NCI-H187 (cell line): ENCODE results near the gene ACBD4.

Source experiments
- DNase-seq, 2 experiments: peaks; one replicate each; lab custom pipeline; 2025; lab: John Stamatoyannopoulos, UW

The ACBD4 gene

DNA sequence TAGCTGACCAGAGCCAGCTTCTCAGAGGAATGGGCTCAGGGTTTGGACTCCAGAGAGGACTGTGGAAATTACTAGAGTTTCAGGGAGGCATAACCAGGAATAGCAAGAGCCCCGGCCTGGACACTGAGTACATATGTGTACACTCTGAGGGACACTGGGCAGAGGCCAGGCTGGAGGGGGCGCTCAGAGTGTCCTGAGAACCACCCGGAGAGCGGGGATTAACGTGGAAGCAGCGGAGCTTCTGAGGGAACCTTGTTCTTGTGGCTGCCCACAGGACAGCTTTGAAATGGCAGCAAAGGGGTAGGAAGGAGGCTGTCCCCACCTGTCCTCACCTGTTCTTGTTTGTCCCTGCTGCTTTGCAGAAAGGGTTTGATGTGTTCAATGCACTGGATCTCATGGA is 31.0 kb upstream of the ACBD4 start:
- no peak for DNase-seq

DNA sequence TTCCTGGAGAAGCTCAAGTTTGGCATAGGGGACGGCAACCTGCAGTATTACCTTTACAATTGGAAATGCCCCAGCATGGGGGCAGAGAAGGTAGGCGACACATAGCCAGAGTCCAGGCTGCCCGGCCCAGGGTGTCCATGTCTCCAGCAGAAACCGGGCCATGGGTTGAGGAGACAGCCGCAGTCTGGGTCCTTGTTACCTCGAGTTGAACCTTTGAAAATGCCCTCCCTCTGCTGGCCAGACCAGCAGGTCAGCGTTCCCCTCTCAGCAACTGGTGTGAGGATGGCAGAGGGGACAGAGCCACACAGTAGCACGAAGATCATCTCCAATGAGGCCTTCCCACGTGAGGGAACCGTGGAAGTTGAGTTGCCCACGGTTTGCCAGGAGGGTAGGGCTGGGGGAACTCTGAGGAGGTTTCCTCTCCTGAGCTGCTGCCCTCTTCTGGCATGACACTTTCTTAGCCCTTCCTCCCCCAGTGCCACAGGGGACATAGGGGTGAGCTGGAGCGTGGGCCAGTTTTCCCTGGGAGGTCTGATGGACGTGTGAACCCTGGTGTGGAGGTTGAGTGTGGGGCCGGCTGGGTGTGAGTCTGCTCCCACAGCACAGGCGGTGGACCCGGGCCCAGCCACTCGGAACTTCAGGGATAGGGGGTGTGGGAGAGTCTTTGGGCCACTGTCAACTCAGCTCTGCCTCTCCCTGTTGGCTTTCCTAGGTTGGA is 30.4 kb upstream of the ACBD4 start:
- no peak for DNase-seq

DNA sequence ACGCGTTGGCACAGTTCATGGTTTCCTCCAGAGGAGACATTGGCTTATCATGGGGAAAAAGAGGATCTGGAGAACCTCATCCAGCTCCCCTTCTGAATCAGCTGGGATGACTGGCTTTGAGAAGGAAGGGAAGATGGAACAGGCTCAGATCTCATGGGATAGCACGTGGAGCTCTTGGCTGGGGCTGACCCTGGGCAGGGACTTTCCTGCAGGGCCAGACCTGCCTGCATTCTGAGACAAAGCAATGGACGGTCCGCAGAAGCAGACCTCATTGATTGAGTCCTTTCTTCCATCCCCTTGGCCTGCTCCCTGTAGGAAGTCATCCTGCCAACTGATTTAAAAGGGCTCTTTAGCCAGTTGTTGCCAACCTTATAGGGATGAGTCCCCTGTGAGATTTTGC is 29.4 kb upstream of the ACBD4 start:
- no peak for DNase-seq

DNA sequence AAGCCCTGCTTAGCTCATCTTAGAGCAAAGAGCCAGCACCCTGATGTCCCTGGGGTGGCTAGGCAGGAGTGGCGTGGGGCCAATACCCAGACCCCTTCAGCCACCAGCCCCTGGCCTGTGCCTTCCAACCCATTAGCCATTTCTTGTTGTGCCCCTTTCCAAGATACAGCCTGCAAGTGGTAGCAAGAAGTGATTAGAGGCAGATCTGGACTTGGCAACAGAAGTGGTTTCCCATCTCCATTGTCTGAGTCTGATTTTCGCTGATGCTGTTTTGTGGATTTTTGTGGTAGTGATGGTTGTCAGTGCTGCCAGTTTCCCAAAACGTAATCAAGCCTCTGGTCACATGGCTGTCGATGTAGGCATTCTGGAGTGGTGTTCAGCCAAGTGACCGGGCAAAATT is 28.9 kb upstream of the ACBD4 start:
- no peak for DNase-seq

DNA sequence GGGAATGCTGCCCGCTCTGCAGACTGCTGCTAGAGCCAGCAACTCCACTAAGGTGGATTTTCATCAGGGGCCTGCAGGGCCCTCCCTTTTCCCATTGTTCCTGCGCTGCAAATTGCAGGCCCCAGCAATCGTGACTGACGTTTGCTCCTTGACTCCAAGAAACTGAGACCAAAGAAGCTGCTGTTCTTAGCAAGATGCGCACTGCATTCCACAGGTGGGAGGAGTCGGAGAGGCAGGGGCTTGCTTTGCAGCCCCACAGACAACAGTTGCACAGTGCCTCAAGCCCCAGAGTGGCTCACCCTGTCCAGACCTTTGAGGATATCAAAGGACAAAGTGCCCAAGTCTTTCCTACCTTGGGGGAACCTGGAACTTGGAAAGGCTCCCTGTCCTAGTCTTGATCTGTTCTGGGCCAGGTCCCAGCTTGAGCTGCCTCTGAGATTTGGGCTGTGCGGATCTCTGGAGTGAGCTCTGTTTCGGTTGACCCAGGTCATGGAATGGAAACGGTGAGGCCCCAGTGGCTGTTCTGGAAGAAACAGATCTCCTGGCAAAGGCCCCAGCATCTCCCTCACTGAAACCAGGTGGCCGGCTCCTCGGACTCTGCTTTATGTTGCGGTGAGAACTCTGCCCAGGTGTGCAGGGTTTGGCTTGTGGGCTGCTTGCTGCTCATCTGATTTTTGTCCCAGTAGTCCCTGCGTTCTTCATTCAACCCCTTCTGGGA is 28.0 kb upstream of the ACBD4 start:
- DNase-seq = no peak

DNA sequence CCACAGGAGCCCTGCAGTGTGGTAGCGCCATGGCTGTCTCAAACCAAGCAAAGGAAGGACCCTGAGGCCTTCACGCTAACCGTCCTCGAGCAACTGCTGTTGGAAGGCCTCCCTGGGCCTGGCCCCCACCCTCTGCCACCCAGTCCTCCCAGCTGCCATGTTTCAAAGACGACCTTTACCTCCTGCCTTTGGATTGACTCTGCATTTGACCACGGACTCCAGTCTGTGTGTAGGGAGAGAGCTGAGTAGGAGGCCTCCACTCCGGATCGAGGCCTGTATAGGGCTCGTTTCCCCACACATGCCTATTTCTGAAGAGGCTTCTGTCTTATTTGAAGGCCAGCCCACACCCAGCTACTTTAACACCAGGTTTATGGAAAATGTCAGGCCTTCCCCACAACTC is 27.4 kb upstream of the ACBD4 start:
- DNase-seq = no peak

DNA sequence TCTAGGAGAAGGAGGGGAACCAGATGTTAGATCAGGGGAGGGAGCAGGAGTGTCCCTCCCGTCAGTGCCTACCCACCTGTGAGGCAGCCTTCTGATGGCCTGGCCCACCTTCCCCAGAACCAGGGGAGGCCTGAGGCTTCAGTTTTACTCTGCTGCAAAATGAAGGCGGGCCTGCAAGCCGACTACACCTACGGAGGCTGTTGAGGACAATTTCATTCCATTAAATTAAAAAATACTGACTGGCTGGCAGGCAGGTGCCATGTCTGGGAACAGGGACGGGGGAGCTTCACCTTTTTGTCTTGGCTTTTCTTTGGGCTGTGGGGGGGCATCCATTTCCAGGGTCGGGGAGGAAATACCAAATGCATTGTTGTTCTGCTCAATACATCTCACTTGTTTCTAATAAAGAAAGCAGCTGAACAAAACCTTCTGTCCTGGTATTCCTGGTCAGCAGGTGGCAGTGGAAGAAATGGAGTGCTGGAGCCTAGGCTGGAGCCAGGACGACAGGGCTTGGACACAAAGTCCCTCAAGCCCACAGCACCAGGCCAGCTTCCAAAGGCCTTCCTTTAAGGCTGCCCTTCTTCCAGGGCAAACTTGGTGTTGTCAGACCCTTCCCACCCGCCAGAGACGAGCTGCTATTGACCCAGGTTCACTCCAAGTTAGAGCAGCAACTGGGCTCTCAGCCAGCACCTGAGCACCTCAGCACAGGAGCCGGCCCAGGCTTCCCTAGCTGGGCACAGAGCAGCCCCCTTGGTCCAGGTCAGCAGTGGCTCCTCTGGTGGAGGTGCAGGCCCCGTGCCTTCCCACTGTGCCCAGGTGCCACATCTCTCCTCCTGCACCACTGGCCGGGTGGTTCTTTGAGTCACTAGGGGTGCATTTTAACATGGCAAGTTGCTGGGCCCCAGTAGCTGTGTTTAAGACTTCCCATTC is 26.6 kb upstream of the ACBD4 start:
- DNase-seq = no peak

DNA sequence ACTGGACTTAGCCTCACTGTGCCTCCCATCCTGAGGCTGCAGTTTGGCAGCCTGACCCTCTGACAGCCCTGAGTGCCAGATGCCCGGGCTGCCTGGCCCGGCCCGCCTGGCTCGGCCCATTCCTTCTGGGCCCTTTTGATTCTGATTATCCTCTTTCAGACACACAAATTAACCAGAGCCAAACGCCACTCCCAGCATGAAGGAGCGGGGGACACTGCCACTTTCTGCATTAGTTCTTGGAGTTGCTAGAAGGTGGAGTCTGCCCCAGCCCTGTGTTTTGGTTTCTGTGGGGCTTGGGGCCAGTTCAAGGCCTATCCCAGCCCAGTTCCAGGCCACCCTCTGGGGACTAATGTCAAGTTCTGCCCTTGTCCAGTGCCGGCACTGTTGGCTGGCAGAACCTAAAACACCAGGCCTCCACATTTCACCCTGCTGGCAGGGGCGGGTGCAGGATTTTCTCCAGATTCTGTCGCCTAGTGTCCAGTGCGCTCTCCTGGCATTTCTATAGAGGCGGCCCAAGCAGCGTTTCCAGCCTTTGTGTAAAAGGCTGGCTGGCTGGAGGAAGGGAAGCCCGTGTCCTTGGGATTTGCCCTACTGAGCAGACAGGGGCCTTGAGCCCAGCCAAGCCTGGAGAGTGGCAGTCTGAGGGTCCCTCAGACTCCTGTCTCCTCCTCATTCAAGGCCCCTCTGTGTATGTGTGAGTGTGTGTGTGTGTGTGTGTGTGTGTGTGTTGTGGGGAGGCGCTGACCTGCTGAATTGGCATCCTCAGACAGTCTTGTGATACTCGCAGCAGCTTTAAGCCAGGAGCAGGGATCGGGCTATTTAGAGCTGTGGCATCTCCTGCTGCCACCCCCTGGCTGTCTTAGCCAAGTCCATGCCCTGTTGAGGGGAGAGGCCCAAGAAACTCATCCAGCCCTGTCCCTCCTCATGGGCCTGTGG is 24.5 kb upstream of the ACBD4 start:
- no peak for DNase-seq

DNA sequence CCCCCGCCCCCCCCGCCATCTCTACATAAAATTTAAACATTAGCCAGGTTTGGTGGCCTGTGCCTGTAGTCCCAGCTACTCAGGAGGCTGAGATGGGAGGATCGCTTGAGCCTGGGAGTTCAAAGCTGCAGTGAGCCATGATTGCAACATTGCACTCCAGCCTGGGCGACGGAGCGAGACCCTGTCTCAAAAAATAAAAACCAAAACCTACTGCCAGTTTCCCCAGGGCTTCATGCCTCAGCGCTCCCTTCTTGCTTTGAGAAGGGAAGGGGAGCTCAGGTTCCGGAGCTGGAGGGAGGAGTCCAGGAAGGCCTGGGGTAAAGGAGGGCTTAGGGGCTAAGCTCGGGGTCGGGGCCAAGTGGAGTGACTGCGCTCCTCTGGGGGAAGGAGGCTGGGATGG is 23.6 kb upstream of the ACBD4 start:
- no peak for DNase-seq

DNA sequence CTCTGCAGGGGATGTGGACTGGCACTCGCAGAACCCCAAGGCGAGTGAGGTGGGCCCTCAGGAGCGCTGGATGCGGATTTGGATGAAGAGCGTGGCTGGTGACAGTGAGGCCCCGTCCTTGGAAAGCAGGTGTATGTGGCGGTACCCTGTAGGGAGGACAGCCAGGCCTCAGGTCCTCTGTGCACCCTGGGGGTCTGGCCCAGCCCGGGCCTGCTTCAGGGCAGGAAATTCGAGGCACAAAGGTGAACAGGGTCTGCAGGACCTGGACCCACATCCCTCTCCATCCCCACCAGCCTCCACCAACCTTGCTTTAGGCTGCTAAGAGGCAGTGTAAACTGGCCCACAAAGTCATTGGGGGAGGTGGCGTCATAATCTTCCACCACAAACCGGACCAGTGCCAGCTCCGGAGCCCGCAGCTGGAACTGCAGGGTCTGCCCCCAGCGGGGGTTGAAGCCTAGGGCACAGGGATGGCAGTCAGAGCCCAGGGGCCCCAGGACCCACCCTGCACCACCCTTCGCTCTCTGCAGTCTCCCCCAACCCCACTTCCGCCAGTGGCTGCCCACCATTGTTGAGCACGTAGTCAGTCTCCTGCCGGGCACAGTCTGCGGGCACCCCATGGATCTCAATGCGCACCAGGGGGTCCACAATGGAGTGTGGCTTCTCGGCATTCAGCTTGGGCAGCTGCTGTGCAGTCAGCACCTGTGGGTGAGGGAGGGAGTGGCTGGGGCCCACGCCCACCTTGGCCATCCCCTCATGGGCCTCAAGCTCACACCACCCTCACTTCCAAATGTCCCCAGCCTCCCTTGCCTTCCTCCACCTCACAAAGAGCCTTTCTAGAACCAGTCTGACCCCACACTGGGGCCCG is 22.7 kb upstream of the ACBD4 start:
- no peak for DNase-seq

DNA sequence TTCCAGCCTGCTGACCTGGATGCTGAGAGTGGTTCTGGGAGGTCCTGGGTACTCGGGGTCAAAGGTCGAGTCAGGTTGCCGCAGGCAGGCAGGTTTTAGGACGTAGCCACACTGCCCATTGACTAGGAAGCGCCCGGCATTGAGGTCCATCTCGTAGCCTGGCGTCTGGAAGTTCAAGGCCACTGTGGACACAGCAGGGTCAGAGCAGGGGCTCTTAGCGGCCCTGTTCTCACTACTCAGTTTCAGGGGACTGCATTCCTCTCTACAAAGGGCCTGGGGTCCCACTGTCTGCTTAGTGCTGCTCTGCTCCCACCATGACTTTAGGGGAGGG is 22.1 kb upstream of the ACBD4 start:
- no peak for DNase-seq

DNA sequence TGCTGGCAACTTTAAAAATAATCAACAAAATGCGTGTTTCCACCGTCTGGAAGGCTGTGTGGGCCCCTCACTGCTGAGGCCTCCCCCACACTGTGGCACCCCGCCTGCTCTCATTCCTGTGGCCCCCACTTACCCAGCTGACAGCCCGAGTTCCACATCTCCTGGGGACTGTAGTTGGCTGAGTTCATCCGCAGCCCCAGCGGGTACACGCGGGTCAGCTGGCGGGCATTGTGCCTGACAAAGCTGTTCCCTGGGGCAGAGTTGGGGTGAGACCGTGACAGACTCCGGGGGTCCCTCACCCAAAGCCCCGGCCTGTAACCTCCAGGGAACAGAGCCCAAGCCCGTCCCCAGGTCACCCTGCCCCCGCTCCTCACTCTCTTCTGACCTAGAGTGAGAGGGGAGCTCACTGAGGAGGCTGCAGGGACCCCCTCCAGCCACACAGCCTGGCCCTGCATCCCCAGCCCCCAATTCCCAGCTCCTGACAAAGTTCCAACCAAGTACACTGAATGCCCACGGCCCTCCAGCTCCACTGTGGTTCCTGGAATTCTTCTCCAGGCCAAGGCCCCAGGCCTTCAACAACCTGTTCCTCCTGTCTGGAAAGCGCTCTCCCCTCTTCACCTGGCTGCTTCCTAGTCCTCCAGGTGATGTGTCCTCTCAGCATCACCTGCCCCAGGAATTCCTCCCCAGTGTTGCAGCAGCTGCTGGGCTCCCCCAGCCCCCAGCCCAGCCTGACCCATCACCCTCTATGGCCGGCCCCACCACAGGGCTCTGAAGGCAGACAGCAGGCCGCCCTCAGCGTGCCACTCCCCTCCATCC is 21.2 kb upstream of the ACBD4 start:
- DNase-seq = no peak

DNA sequence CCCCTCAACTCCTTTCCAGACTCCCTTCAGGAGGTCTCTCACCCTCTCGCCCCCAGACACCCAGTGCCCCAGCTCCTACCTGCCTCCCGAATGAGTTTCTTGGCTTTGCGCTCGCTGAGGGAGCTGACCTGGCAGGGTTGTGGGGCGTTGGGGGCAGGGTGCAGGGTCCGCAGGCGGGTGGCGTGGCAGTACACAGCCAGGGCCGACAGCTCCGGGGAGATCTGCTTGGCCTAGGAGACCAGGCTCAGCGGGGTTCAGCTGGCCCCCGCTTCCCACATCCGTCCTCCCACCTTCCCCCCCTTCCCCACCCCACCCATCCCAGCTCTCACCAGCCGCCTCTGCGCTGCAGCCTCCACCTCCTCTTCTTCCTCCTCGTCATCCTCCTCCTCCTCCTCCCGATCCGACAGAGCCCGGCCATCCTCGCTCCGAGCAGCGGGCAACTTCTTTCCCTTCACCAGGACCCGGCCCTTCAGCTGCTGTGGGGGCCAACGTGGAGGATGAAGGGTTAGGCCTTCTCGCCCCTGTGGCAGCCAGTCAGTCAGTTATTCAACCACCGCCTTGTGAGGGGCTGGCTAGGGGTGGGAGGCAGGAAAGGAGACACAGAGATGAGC is 20.4 kb upstream of the ACBD4 start:
- DNase-seq = no peak

DNA sequence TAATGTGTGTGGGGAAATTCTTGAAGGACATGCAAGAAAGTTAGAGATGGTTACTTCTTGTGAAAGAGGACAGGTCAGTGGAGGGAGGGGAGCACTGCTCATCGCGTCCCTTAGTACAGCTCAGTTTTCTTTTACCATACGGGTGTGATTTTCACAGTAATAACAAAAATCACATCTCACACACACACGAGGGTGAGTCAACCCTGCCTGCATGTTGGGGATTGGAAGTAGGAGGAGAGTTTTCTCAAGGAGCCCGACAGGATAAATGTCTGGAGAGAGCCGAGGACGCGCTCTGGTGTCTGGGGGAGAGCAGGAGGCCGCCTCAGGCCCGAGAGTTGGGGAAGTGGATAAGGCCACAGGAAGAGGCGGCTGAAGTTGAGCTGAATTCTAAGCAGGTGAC is 19.6 kb upstream of the ACBD4 start:
- DNase-seq = no peak

DNA sequence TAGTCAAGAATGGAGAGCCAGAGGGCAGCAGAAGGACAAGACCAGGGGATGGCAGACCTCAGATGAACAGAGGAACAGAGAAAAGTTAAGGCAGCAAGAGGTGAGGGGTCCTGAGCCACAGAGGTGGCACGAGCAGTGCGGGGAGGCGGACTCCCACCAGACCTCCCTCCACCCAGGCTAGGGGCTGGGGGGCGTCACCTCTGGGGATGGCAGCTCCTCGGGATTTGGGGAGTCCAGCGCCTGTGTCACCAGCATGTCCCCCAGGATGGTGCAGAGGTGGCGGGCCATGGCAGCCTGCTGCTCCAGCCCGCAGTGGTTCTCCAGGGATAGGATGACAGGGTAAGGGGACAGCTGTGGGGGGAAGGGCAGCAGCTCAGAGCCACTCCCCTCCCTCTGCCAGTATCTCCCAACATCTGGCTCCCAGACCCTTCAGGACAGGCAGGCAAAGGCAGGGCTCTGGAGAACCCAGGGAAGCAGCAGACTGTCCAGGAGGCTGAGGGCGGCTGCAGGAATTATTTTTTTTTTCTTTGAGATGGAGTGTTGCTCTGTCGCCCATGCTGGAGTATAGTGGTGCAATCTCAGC is 19.0 kb upstream of the ACBD4 start:
- DNase-seq = no peak

DNA sequence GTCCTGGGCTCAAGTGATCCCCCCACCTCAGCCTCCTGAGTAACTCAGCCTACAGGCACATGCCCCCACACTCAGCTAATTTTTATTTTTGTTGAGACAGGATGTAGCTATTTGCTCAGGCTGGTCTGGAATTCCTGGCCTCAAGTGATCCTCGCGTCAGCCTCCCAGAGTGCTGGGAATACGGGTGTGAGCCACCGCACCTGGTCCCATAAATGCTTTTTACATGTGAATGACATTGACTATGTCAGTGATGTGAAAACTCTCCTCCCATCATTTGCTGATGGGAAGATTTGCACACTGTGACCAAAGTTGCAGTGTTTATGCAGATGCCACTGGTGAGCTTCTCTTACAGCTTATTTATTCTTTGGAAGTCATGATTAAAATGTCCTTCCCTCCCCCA is 18.2 kb upstream of the ACBD4 start:
- no peak for DNase-seq

DNA sequence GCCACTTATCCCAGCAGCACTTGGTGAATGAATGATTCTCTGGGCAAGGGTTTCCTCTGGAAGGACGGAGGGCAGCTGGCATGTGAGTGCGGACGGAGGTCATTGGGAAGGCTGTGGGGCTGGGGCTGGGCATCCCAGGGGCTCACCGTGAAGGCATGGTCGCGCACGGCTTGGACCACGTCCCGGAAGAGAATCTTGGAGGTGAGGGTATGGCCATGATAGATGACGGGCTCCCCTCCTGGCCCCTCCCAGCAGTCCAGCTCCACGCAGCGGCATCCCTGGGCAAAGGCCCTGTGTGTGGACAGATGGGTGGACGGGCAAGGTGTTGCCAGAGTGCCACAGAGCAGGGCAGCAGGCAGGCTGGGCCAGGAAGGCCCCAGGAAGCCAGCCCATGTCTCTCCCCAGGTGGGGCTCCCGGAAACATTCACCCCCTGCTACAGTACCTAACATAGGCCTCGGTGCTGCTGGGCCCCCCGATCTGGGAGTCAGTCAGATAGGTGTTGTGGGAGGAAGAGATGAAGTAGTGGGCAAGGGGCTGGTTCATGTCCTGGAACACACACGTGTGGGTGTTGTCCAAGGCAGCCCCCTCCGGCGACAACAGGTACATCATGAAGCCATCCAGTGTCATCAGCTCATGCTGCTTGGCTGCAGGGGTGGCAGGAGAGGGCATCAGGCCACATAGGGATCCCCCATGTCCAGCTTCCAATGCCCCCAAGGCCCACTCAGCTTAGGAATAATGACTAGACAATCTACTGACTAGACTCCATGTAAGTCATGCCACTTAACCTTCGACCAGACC is 17.4 kb upstream of the ACBD4 start:
- DNase-seq = no peak

DNA sequence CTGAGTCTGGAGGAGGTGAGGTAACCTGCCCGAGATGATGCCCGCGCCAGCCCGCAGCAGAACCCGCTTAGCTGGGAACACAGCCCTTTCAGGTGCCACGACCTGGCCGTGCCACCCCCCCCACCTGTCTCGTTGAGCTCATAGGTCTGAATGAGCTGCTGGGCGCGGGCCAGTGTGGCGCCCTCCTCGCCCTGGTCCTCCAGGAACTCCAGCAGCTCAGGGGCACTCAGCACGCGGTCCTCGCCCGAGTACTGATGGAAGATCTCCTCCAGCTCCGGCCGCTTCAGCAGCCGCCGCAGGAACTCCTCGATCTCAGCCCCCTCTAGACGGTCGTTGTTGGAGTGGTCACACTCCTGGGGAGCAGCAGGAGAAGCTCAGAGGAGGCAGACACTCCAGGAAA is 16.8 kb upstream of the ACBD4 start:
- DNase-seq = no peak
